GM23338 (cell line): ENCODE data around the gene TRIP4. TPM values are rescaled to one million over a fixed set of nuclear protein-coding genes. Genes with fewer than 3 reads are reported as not detected.

Experiments
- ATAC-seq: fragments of 200-7000 bp; cut with Tn5 transposase; 3 replicates; pipeline ENCODE4 v1.9.1; 2020
- DNase-seq: peaks from one replicate; pipeline ENCODE4 v3.0.0-alpha.2; 2015; ENCODE audit warnings: low spot score
- H2AFZ ChIP-seq: fragments of 200-600 bp; sonication (generic); 2 replicates; pipeline ENCODE4 v1.8.0; 2016; ENCODE audit warnings: antibody characterized with exemption, mild to moderate bottlenecking, moderate library complexity
- H3F3A ChIP-seq: fragments of 200-600 bp; sonication (generic); replicated peaks from 2 replicates; pipeline ENCODE4 v1.8.0; 2017; ENCODE audit warnings: antibody characterized with exemption, mixed run types, low read depth
- H3K27ac ChIP-seq: fragments of 200-600 bp; sonication (generic); 2 replicates; pipeline ENCODE4 v1.6.1; 2016; ENCODE audit warnings: low read depth
- H3K27me3 ChIP-seq: fragments of 200-600 bp; sonication (generic); 2 replicates; pipeline ENCODE4 v1.8.0; 2016; ENCODE audit warnings: mild to moderate bottlenecking, mixed run types, moderate library complexity; ENCODE audit not compliant: insufficient read depth
- H3K36me3 ChIP-seq: fragments of 200-600 bp; sonication (generic); 2 replicates; pipeline ENCODE4 v1.8.0; 2016; ENCODE audit warnings: mild to moderate bottlenecking; ENCODE audit not compliant: insufficient read depth
- H3K4me1 ChIP-seq: fragments of 200-600 bp; sonication (generic); 2 replicates; pipeline ENCODE4 v1.8.0; 2016; ENCODE audit warnings: mild to moderate bottlenecking, moderate library complexity; ENCODE audit not compliant: insufficient read depth
- H3K4me2 ChIP-seq: fragments of 200-600 bp; sonication (generic); 2 replicates; pipeline ENCODE4 v1.7.1; 2017; ENCODE audit warnings: mixed run types
- H3K4me3 ChIP-seq: fragments of 200-600 bp; sonication (generic); 2 replicates; pipeline ENCODE4 v1.6.1; 2016; ENCODE audit warnings: mixed run types
- H3K79me2 ChIP-seq: fragments of 200-600 bp; sonication (generic); replicated peaks from 2 replicates; pipeline ENCODE4 v1.8.0; 2017; ENCODE audit warnings: mild to moderate bottlenecking; ENCODE audit not compliant: insufficient read depth
- H3K9me2 ChIP-seq: fragments of 200-600 bp; sonication (generic); 2 replicates; pipeline ENCODE4 v1.8.0; 2017; ENCODE audit not compliant: insufficient read depth
- H4K20me1 ChIP-seq: fragments of 200-600 bp; sonication (generic); replicated peaks from 2 replicates; pipeline ENCODE4 v1.8.0; 2017; ENCODE audit warnings: mild to moderate bottlenecking; ENCODE audit not compliant: insufficient read depth
- H3K27ac Mint-ChIP-seq: 2 replicates; pipeline ENCODE4 v1.8.0; 2020; ENCODE audit warnings: inconsistent platforms, mild to moderate bottlenecking, moderate library complexity, mixed read lengths
- H3K27me3 Mint-ChIP-seq: 3 replicates; pipeline ENCODE4 v1.8.0; 2022; ENCODE audit warnings: low read depth, mild to moderate bottlenecking, moderate library complexity, mixed read lengths, inconsistent platforms; ENCODE audit not compliant: insufficient read depth, poor library complexity
- H3K36me3 Mint-ChIP-seq: 3 replicates; pipeline ENCODE4 v1.8.0; 2021; ENCODE audit warnings: low read depth, mild to moderate bottlenecking, inconsistent platforms, moderate library complexity, mixed read lengths
- H3K4me1 Mint-ChIP-seq: 3 replicates; pipeline ENCODE4 v1.8.0; 2020; ENCODE audit warnings: mild to moderate bottlenecking, inconsistent platforms, mixed read lengths
- H3K4me3 Mint-ChIP-seq: 3 replicates; pipeline ENCODE4 v1.8.0; 2021; ENCODE audit warnings: moderate library complexity, mild to moderate bottlenecking, inconsistent platforms, mixed read lengths
- H3K9me3 Mint-ChIP-seq: 3 replicates; pipeline ENCODE4 v1.8.0; 2020; ENCODE audit warnings: moderate library complexity, mild to moderate bottlenecking, inconsistent platforms, mixed read lengths
- CTCF ChIP-seq, 2 experiments: fragments of 200-600 bp in 1 of 2; sonication (generic) in 1 of 2; conservative IDR thresholded peaks; 2 replicates each; pipeline versions ENCODE4 v1.5.1 to v1.6.1; 2016 to 2017; ENCODE audit warnings: antibody characterized with exemption in 2 of 2, low read depth in 2 of 2, mild to moderate bottlenecking in 2 of 2, moderate library complexity in 1 of 2
- POLR2AphosphoS5 ChIP-seq: IDR thresholded peaks from 2 replicates; pipeline ENCODE4 v1.6.1; 2016; ENCODE audit warnings: antibody characterized with exemption, low read depth
- ZNF331 ChIP-seq: fragments of 250-450 bp; sonication (Bioruptor Pico); IDR thresholded peaks from 2 replicates; pipeline ENCODE4 v1.5.0; 2020; ENCODE audit warnings: low read depth, mild to moderate bottlenecking, moderate library complexity
- ZNF462 ChIP-seq: fragments of 250-450 bp; sonication (Bioruptor Pico); IDR thresholded peaks from 2 replicates; pipeline ENCODE4 v1.5.0; 2020; ENCODE audit warnings: mild to moderate bottlenecking, moderate library complexity
- polyA plus RNA-seq: library from polyadenylated mRNA; unstranded; fragments of >200 nt; fragmentation: Nextera tagmentation; extraction: Ambion mirVana; gene quantifications from 2 replicates; pipeline ENCODE4 v1.2.1, GENCODE V29; 2016
- total RNA-seq: library from RNA; depleted of rRNA; stranded (reverse); fragments of >200 nt; shearing (Covaris generic); gene quantifications from 2 replicates; pipeline ENCODE4 v1.2.3, GENCODE V29; 2014
- TF ChIP-seq, protein P1 (sequence below): IDR thresholded peaks from one replicate; pipeline ENCODE4 v1.6.1; 2018; ENCODE audit warnings: antibody characterized with exemption; ENCODE audit not compliant: unreplicated experiment

The TRIP4 gene
- total and polyA plus RNA-seq, 2 experiments from 2014 or later, result 10.3 to 16.0 TPM

DNA sequence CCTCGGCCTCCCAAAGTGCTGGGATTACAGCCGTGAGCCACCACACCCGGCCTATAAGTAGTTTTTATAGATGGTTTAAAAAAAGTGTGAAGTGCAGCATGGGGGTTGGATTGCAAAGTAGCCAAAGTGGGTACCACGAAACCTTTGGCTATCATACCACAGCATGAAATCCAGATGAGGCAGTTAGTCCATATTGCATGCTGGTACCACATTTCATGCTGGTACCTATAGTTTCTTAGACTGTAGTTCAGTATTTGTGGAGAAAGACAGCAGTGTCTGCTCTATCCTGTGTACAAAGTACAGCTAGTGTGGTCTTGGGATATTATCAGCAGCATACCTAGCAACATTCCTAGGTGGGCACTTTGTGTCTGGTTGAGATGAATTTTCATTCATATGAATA is 84.5 kb downstream of the TRIP4 start:
- Mint-ChIP-seq H3K36me3 (peaks cover 10% of the 10 kb centered on the region), H3K27me3 (no peaks in the 10 kb centered on the region), H3K4me3 (no peak overlapping the region), H3K4me1 (peaks cover 14% of the 10 kb centered on the region), H3K9me3 (no peaks in the 10 kb centered on the region), H3K27ac (no peak overlapping the region; the same call in 1 of the 2 replicates)
- H3K9me2 ChIP-seq, result no peaks in the 10 kb centered on the region
- no peak overlapping the region for H3K4me3 ChIP-seq
- no peaks in the 10 kb centered on the region for H3F3A ChIP-seq
- H3K27ac ChIP-seq, result no peak overlapping the region
- H3K4me2 ChIP-seq, result no peak overlapping the region
- no peaks in the 10 kb centered on the region for H3K36me3 ChIP-seq
- TF ChIP-seq ZNF462 (CRISPR knock-in tag) (no peak), POLR2AphosphoS5 (no peak)
- H3K4me1 ChIP-seq, result no peaks in the 10 kb centered on the region
- no peak for ATAC-seq
- no peak overlapping the region for H2AFZ ChIP-seq
- peaks cover 100% of the 10 kb centered on the region for H3K79me2 ChIP-seq
- peaks cover 62% of the 10 kb centered on the region for H4K20me1 ChIP-seq
- no peak for DNase-seq
- H3K27me3 ChIP-seq, result no peaks in the 10 kb centered on the region

DNA sequence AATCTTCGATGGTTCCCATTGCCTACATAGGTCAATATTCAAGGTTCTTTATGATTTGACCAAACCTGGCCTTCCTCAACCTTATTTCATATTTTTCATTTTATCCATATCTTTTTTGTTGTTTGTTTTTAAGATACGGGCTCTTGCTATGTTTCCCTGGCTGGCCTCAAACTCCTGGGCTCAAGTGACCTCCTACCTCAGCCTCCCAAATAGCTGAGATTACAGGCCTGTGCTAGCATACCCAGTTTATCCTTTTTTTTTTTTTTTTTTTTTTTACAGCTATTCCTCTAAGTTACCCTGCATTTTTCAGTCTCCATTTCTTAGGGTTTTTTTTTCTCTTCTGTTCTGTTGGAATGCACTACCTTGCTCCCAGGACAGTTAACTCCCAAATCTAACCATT is 87.2 kb downstream of the TRIP4 start:
- Histone ChIP-seq H3K4me2 (no peak overlapping the region), H3K9me2 (no peaks in the 10 kb centered on the region), H4K20me1 (peaks cover 53% of the 10 kb centered on the region), H3K4me1 (no peaks in the 10 kb centered on the region), H3K36me3 (no peaks in the 10 kb centered on the region), H3K4me3 (no peak overlapping the region), H2AFZ (no peak overlapping the region), H3F3A (no peaks in the 10 kb centered on the region), H3K79me2 (peaks cover 100% of the 10 kb centered on the region), H3K27ac (no peak overlapping the region), H3K27me3 (no peaks in the 10 kb centered on the region)
- Mint-ChIP-seq H3K27ac (no peak overlapping the region), H3K36me3 (peaks cover 7% of the 10 kb centered on the region; the same call in 1 of the 3 replicates), H3K4me3 (no peak overlapping the region), H3K9me3 (no peaks in the 10 kb centered on the region), H3K27me3 (no peaks in the 10 kb centered on the region), H3K4me1 (peaks cover 12% of the 10 kb centered on the region; the same call in 2 of the 3 replicates)
- DNase-seq (no peak), ATAC-seq (no peak)
- TF ChIP-seq CTCF (conservative IDR thresholded peaks at IDR 0.05; ENCODE audit: low read depth in 2 of 2) (no peak), ZNF331 (CRISPR knock-in tag) (no peak)
- TF ChIP-seq, protein P1, sequence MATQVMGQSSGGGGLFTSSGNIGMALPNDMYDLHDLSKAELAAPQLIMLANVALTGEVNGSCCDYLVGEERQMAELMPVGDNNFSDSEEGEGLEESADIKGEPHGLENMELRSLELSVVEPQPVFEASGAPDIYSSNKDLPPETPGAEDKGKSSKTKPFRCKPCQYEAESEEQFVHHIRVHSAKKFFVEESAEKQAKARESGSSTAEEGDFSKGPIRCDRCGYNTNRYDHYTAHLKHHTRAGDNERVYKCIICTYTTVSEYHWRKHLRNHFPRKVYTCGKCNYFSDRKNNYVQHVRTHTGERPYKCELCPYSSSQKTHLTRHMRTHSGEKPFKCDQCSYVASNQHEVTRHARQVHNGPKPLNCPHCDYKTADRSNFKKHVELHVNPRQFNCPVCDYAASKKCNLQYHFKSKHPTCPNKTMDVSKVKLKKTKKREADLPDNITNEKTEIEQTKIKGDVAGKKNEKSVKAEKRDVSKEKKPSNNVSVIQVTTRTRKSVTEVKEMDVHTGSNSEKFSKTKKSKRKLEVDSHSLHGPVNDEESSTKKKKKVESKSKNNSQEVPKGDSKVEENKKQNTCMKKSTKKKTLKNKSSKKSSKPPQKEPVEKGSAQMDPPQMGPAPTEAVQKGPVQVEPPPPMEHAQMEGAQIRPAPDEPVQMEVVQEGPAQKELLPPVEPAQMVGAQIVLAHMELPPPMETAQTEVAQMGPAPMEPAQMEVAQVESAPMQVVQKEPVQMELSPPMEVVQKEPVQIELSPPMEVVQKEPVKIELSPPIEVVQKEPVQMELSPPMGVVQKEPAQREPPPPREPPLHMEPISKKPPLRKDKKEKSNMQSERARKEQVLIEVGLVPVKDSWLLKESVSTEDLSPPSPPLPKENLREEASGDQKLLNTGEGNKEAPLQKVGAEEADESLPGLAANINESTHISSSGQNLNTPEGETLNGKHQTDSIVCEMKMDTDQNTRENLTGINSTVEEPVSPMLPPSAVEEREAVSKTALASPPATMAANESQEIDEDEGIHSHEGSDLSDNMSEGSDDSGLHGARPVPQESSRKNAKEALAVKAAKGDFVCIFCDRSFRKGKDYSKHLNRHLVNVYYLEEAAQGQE, result no peak
